Stimulated activated CD8-positive, alpha-beta memory T cell treated with anti-CD3 and anti-CD28 coated beads, Interleukin-7, amount 100 ng/mL, for 24 hours (primary cell): Measurements from ENCODE around the gene ULBP1.
"Not testable (repeated sequence)": the region's sequence is repeated elsewhere in the genome, so short reads cannot be mapped to it uniquely, and the experiment has no call there.

Experiments
- DNase-seq: peaks from one replicate; pipeline ENCODE4 v3.0.0-alpha.2; 2020; ENCODE audit warnings: low read depth

Gene ULBP1

GRCh38 chr6:149953390-149953789 lies 10.4 kb upstream of the ULBP1 start:
- not testable (repeated sequence) for DNase-seq

DNA sequence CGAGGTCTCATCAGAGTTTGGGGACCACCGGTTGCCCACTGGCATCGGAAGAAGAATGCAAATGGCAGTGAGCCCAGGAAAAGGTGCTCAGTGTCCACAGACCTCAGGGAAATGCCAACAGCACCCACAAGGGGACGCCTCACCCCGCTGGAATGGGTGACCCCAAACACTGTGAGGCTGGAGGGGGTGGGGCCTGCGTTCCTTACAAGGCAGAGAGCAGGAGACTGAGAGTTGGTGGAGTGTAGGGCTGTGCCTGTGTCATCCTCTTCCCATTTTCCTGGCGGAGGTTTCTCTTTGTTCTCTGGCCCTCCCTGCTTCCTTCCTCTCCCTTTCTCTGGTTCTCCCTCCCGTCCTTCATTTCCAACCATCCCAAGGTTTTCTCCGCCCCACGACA lies 9.8 kb upstream of the ULBP1 start:
- not testable (repeated sequence) for DNase-seq

GRCh38 chr6:149954328-149954983 lies 9.3 kb upstream of the ULBP1 start:
- DNase-seq: not testable (repeated sequence)

- not testable (repeated sequence) for DNase-seq
These were observed 8.6 kb upstream of the ULBP1 start for GRCh38 chr6:149954984-149955653.

GRCh38 chr6:149955654-149956317 lies 8.0 kb upstream of the ULBP1 start:
- DNase-seq: not testable (repeated sequence)

- DNase-seq: not testable (repeated sequence)
These were observed 5.6 kb upstream of the ULBP1 start for GRCh38 chr6:149958124-149958523.

GRCh38 chr6:149959806-149960205 lies 3.9 kb upstream of the ULBP1 start:
- not testable (repeated sequence) for DNase-seq

GRCh38 chr6:149960488-149960887 lies 3.3 kb upstream of the ULBP1 start:
- no peak for DNase-seq

GRCh38 chr6:149961728-149962425 lies 1.9 kb upstream of the ULBP1 start:
- no peak for DNase-seq

DNA sequence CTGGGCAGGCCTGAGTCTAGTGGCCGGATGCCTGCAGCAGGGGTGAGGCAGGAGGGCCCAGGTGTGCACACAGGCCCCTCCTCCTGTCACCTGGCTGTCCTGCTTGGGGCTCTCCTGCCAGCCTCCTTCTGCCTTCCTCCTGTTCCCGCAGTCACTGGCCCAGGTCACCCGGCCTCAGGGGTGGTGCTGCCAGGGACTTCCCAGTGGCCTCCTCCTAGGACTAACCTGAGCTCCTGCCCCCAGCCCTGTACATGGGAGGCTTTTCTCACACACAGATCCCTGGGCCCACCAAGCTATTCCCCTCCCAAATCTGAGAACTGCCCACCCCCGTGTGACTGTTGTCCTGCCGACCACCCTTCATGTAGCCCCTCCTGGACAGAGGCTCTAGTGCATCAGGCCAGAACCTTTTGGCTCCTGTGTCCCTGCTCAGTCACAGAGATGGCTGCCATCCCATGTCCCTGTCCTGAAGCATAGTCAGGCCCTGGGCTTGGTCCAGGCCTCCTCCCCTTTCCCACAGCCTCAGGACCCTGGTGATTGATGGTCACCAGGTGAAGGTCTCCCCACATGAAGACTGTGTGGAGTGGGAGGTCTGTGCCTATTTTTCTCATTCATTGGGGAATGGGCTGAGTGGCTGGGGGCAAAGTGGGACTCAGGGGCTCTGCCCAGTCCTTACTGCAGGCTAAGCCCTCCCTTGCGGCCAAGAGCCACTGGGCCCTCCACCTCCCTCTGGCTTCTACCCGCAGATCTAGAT lies 1.1 kb upstream of the ULBP1 start:
- no peak for DNase-seq

DNA sequence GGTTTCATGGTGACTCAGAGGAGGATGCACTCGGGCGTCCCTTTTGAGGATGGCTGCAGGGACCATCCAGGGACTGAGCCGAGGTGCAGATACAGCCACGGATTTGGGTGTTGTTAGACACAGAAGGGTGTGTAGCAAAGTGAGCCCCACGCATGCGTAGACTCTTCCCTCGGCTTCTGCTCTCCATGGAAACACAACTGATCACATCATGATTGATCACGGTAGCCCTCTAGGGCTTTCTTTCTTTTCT lies 606 bp upstream of the ULBP1 start:
- DNase-seq: no peak

DNA sequence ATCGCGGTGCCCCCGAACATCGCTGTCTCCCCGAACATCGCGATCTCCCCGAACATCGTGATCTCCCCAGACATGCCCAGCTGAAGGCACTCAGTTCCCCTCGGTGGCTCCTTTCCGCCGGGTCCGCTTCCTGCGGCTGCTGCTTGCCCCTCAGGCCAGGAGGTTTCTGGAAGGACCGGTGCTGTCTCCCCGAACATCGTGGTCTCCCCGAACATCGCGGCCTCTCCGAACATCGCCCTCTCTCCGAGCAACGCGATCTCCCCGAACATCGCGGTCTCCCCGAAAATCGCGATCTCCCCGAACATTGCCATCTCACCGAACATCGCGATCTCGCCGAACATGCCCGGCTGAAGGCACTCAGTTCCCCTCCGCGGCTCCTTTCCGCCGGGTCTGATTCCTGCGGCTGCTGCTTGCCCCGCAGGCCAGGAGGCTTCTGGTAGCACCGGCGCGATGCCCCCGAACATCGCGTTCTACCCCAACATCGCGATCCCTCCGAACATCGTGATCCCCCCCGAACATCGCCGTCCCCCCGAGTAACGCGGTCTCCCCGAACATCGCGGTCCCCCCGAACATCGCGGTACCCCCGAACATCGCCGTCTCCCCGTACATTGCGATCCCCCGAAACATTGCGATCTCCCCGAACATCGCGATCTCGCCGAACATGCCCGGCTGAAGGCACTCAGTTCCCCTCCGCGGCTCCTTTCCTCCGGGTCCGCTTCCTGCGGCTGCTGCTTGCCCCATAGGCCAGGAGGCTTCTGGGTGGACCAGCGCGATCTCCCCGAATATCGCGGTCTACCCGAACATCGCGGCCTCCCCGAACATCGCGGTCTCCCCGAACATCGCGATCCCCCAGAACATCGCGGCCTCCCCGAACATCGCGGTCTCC lies 808 bp downstream of the ULBP1 start:
- DNase-seq: no peak

DNA sequence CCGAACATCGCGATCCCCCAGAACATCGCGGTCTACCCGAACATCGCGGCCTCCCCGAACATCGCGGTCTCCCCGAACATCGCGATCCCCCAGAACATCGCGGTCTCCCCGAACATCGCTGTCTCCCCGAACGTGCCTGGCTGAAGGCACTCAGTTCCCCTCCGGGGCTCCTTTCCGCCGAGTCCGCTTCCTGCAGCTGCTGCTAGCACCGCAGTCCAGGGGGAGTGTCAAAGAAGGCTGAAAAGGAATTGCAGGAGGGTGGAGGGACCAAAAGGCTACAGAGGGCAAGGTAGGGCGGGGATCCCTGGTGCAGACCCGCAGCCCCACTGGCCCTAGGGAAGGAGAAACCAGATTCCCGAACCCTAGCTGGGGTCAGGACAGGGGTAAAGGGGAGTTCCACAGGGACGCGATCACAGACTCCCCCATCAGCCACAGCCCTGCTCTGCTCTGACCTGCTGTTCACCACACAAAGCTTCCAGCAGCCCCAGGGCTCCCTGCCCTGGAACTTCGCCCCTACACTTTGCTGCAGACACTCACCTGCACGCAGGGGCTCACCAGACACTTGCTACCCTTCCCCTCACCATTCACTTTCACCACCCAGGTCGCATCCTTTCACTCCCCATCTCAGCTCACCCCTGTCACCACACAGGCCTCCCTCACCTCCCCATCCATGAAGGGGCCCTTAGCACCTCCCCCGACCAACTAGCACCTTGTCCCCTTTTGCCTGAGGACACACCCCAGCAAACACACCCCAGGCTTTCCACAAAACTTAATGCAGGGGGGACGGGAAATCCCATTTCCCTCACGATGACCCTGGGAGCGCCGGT lies 1.7 kb downstream of the ULBP1 start:
- no peak for DNase-seq

DNA sequence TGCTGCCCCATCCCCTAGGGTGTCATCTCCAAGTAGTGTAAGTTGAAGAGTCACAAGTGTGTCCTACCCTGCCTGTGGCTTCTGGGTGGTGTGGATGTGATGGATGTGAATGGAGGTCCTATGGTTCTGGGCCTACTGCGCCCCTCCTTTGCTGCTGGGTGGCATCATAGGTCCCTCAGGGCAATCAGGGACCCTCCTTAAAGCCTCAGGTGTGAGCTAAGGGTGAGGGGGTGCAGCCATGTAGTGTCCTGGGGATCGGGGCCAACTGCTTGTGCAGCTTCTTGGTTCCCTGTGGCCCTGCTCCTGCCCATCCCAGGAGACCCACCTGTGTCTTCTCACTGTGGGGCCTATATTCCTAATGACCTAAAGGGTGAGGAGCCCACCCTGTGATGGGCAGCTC lies 2.6 kb downstream of the ULBP1 start:
- DNase-seq: not testable (repeated sequence)

- no peak for DNase-seq
These were observed 3.8 kb downstream of the ULBP1 start for GRCh38 chr6:149967591-149967990.

- DNase-seq: not testable (repeated sequence)
These were observed 4.3 kb downstream of the ULBP1 start for GRCh38 chr6:149967999-149968398.

DNA sequence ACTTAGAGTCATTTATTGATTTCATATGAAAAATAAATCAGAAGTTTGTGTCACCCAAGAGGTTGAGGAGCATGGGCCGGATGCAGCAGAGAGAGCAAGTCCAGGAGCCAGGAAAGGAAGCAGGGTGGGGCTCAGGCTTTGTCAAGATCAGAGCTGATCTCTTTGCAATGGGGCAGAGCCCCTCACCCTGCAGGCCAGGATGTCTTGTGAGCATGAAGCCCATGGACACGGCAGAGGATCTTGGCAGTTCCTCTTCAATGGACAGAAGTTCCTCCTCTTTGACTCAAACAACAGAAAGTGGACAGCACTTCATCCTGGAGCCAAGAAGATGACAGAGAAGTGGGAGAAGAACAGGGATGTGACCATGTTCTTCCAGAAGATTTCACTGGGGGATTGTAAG lies 5.2 kb downstream of the ULBP1 start:
- not testable (repeated sequence) for DNase-seq

GRCh38 chr6:149969635-149970034 lies 5.9 kb downstream of the ULBP1 start:
- no peak for DNase-seq

- DNase-seq: not testable (repeated sequence)
These were observed 10.7 kb downstream of the ULBP1 start for GRCh38 chr6:149974394-149974793.

- DNase-seq: no peak
These were observed 11.1 kb downstream of the ULBP1 start for GRCh38 chr6:149974825-149975224.
